ENCODE data around the gene LUM. TPM values are rescaled to one million over a fixed set of nuclear protein-coding genes. Genes with fewer than 3 reads are reported as not detected.

LUM gene
- total and polyA plus RNA-seq, 2 experiments from 2014 or later: 0.27 TPM; not detected in 1

- ATAC-seq: no peak
- H3K36me3 Mint-ChIP-seq (ENCODE audit: low read depth): peaks cover 8% of the 10 kb centered on the region; the same call in 2 of the 3 replicates
- no peaks in the 10 kb centered on the region for H3F3A ChIP-seq (replicated peaks; ENCODE audit: low read depth)
These were observed 16.3 kb downstream of the LUM start for GRCh38 chr12:91094957-91095356.

More at GRCh38 chr12:91094957-91095356, 16.3 kb downstream of the LUM start:
- H3K4me3 Mint-ChIP-seq: no peak overlapping the region
- no peak for TF ChIP-seq ZNF331 (CRISPR knock-in tag; IDR thresholded peaks at IDR 0.05; ENCODE audit: low read depth)
- TF ChIP-seq NANOG (IDR thresholded peaks at IDR 0.05; ENCODE audit: borderline replicate concordance): no peak
- no peak for TF ChIP-seq EZH2phosphoT487 (IDR thresholded peaks at IDR 0.05; ENCODE audit: unreplicated experiment)
- no peak for TF ChIP-seq ZNF114 (CRISPR knock-in tag; IDR thresholded peaks at IDR 0.05)
- TF ChIP-seq ZNF462 (CRISPR knock-in tag; IDR thresholded peaks at IDR 0.05): no peak
- no peak for TF ChIP-seq JUNB (IDR thresholded peaks at IDR 0.05; ENCODE audit: unreplicated experiment)
- TF ChIP-seq POLR2AphosphoS5 (IDR thresholded peaks at IDR 0.05; ENCODE audit: low read depth): no peak
- no peak for TF ChIP-seq EZH2 (IDR thresholded peaks at IDR 0.05; ENCODE audit: low read depth, unreplicated experiment)
- TF ChIP-seq CTCF (conservative IDR thresholded peaks at IDR 0.05; ENCODE audit: low read depth in 2 of 2): no peak
- TF ChIP-seq STAT1 (IDR thresholded peaks at IDR 0.05; ENCODE audit: unreplicated experiment): no peak
- no peak for TF ChIP-seq REST (IDR thresholded peaks at IDR 0.05; ENCODE audit: unreplicated experiment)
- no peak for TF ChIP-seq ETS1 (IDR thresholded peaks at IDR 0.05)
- no peak for TF ChIP-seq CREB1 (CRISPR knock-in tag; IDR thresholded peaks at IDR 0.05; ENCODE audit: low read depth)
- no peak for DNase-seq (ENCODE audit: low spot score)
- Histone ChIP-seq H3K4me2 (no peak overlapping the region), H3K36me3 (ENCODE audit: insufficient read depth) (peaks cover 6% of the 10 kb centered on the region; the same call in 1 of the 2 replicates), H2AFZ (no peak overlapping the region), H3K79me2 (replicated peaks; ENCODE audit: insufficient read depth) (no peaks in the 10 kb centered on the region), H3K27me3 (ENCODE audit: insufficient read depth) (no peaks in the 10 kb centered on the region), H3K4me3 (no peak overlapping the region), H4K20me1 (replicated peaks; ENCODE audit: insufficient read depth) (no peaks in the 10 kb centered on the region), H3K4me1 (ENCODE audit: insufficient read depth) (0 out of 2 replicates have a peak, but pooled peaks cover 4% of the 10 kb centered on the region), H3K9me2 (ENCODE audit: insufficient read depth) (no peaks in the 10 kb centered on the region; the same call in 1 of the 2 replicates), H3K27ac (ENCODE audit: low read depth) (no peak overlapping the region)
- no peaks in the 10 kb centered on the region for H3K27me3 Mint-ChIP-seq (ENCODE audit: insufficient read depth, low read depth, poor library complexity)
- H3K9me3 Mint-ChIP-seq: peaks cover 13% of the 10 kb centered on the region
- H3K4me1 Mint-ChIP-seq: no peaks in the 10 kb centered on the region
- no peak overlapping the region for H3K27ac Mint-ChIP-seq

All from GM23338 (cell line).